HCT116 (cell line): ENCODE measurements around the gene TEP1. TPM values are rescaled to one million over a fixed set of nuclear protein-coding genes. Genes with fewer than 3 reads are reported as not detected.

Experiments
- ATAC-seq: fragments of 200-7000 bp; cut with Tn5 transposase; 2 replicates; pipeline ENCODE4 v1.9.1; 2020; ENCODE audit warnings: mild to moderate bottlenecking, moderate library complexity
- BruUV-seq: library from RNA; stranded (reverse); fragments of 400-500 nt; replicated peaks from 2 replicates; lab custom pipeline; 2021; lab: Mats Ljungman, UMichigan
- CTCF ChIA-PET: fragments of 300-600 bp; sonication (Branson Sonifier 250); formaldehyde crosslinking; loops from one replicate; lab custom pipeline; 2021; ENCODE audit warnings: antibody characterized with exemption; lab: Charles Lee
- POLR2A ChIA-PET: fragments of 300-600, 350-600 bp; sonication (Branson Sonifier 250); formaldehyde crosslinking; loops from one replicate; lab custom pipeline; 2021; ENCODE audit warnings: antibody characterized with exemption; lab: Charles Lee
- RAD21 ChIA-PET, 2 experiments: fragments of 300-600 bp; sonication (Branson Sonifier 250); formaldehyde crosslinking; loops; one replicate each; lab custom pipeline; 2023; ENCODE audit warnings: low total read pairs in 2 of 2; ENCODE audit not compliant: uncharacterized antibody in 2 of 2, unreplicated experiment in 2 of 2, low non-redundant PET in 1 of 2; lab: Charles Lee
- DNase-seq: peaks from one replicate; pipeline ENCODE4 v3.0.0-alpha.2; 2010; ENCODE audit warnings: low read depth, low spot score
- H2AFZ ChIP-seq: fragments of 200-600 bp; shearing (Covaris generic), sonication (generic); 2 replicates; pipeline ENCODE4 v1.6.1; 2017; ENCODE audit warnings: low read depth, mixed run types, mixed read lengths, antibody characterized with exemption, low read length; ENCODE audit not compliant: poor library complexity, severe bottlenecking
- H3K27ac ChIP-seq: 2 replicates; pipeline ENCODE4 v1.5.1; 2012; ENCODE audit warnings: low read depth, low read length
- H3K27me3 ChIP-seq: fragments of 200-600 bp; sonication (generic); 2 replicates; pipeline ENCODE4 v1.6.1; 2016; ENCODE audit warnings: mixed run types, low read length, mixed read lengths; ENCODE audit not compliant: insufficient read depth
- H3K36me3 ChIP-seq, 2 experiments: fragments of 200-500 bp in 1 of 2; fragments of 200-600 bp in 1 of 2; sonication (Bioruptor generic) in 1 of 2; sonication (generic) in 1 of 2; 2 replicates each; pipeline versions ENCODE4 v1.5.1 to v1.6.1; 2014 to 2016; ENCODE audit warnings: low read length in 2 of 2, inconsistent platforms in 1 of 2, mixed read lengths in 1 of 2, mixed run types in 1 of 2; ENCODE audit not compliant: insufficient read depth in 2 of 2, control insufficient read depth in 1 of 2
- H3K4me1 ChIP-seq, 2 experiments: fragments of 200-600 bp in 1 of 2; sonication (generic) in 1 of 2; 2 replicates each; pipeline versions ENCODE4 v1.5.1 to v1.6.1; 2012 to 2017; ENCODE audit warnings: low read length in 2 of 2, inconsistent platforms in 1 of 2, mild to moderate bottlenecking in 1 of 2, mixed read lengths in 1 of 2, mixed run types in 1 of 2, moderate library complexity in 1 of 2; ENCODE audit not compliant: insufficient read depth in 2 of 2, control insufficient read depth in 1 of 2
- H3K4me2 ChIP-seq: fragments of 200-600 bp; sonication (generic); 2 replicates; pipeline ENCODE4 v1.6.1; 2017; ENCODE audit warnings: mixed run types, low read length, mixed read lengths
- H3K4me3 ChIP-seq, 2 experiments: fragments of 200-600 bp in 1 of 2; sonication (generic) in 1 of 2; replicated peaks in 1 of 2; 2 replicates each; pipeline ENCODE4 v1.5.1; 2011 to 2016; ENCODE audit warnings: low read length in 2 of 2, control low read depth in 1 of 2, low read depth in 1 of 2, mild to moderate bottlenecking in 1 of 2, mixed read lengths in 1 of 2, mixed run types in 1 of 2
- H3K79me2 ChIP-seq: fragments of 200-600 bp; sonication (generic); 2 replicates; pipeline ENCODE4 v1.6.1; 2017; ENCODE audit warnings: mild to moderate bottlenecking, mixed run types, low read length, moderate library complexity, mixed read lengths; ENCODE audit not compliant: insufficient read depth
- H3K9ac ChIP-seq: fragments of 200-600 bp; sonication (generic); 2 replicates; pipeline ENCODE4 v1.6.1; 2016; ENCODE audit warnings: low read length, mixed read lengths
- H3K9me2 ChIP-seq: fragments of 200-600 bp; sonication (generic), shearing (Covaris generic); 2 replicates; pipeline ENCODE4 v1.6.1; 2017; ENCODE audit warnings: mixed run types, mild to moderate bottlenecking, moderate library complexity; ENCODE audit not compliant: insufficient read depth
- H3K9me3 ChIP-seq, 2 experiments: fragments of 200-500 bp in 1 of 2; fragments of 200-600 bp in 1 of 2; sonication (Bioruptor generic) in 1 of 2; sonication (generic) in 1 of 2; 2 replicates each; pipeline ENCODE4 v1.6.1; 2014 to 2017; ENCODE audit warnings: low read length in 2 of 2, mixed read lengths in 2 of 2, inconsistent platforms in 1 of 2, low read depth in 1 of 2, mild to moderate bottlenecking in 1 of 2, mixed run types in 1 of 2, moderate library complexity in 1 of 2; ENCODE audit not compliant: control insufficient read depth in 1 of 2, insufficient read depth in 1 of 2
- H4K20me1 ChIP-seq: fragments of 200-600 bp; sonication (generic), shearing (Covaris generic); 2 replicates; pipeline ENCODE4 v1.6.1; 2017; ENCODE audit warnings: mixed run types, mild to moderate bottlenecking, moderate library complexity; ENCODE audit not compliant: insufficient read depth
- ATF3 ChIP-seq: IDR thresholded peaks from 2 replicates; pipeline ENCODE4 v1.6.1; 2012
- CBX3 ChIP-seq: IDR thresholded peaks from 2 replicates; pipeline ENCODE4 v1.6.1; 2012; ENCODE audit warnings: low read depth
- CTCF ChIP-seq, 3 experiments: fragments of 200-600 bp in 1 of 3; sonication (generic) in 1 of 3; IDR thresholded peaks in 2 of 3; conservative IDR thresholded peaks in 1 of 3; 2 replicates each; pipeline ENCODE4 v1.5.1; 2012 to 2017; ENCODE audit warnings: low read depth in 2 of 3, low read length in 2 of 3, antibody characterized with exemption in 1 of 3, borderline replicate concordance in 1 of 3, control low read depth in 1 of 3, mild to moderate bottlenecking in 1 of 3, mixed read lengths in 1 of 3, mixed run types in 1 of 3, moderate library complexity in 1 of 3; ENCODE audit not compliant: insufficient read depth in 1 of 3
- ELF1 ChIP-seq: IDR thresholded peaks from 2 replicates; pipeline ENCODE4 v1.6.1; 2012; ENCODE audit warnings: low read depth, borderline replicate concordance
- JUND ChIP-seq: IDR thresholded peaks from 2 replicates; pipeline ENCODE4 v1.6.1; 2012
- MAX ChIP-seq: IDR thresholded peaks from 2 replicates; pipeline ENCODE4 v1.6.1; 2012
- SIN3A ChIP-seq: IDR thresholded peaks from 2 replicates; pipeline ENCODE4 v1.6.1; 2012; ENCODE audit warnings: low read depth
- SRF ChIP-seq: IDR thresholded peaks from 2 replicates; pipeline ENCODE4 v1.6.1; 2012; ENCODE audit warnings: low read depth
- TCF7L2 ChIP-seq: IDR thresholded peaks from 2 replicates; pipeline ENCODE4 v1.7.0; 2011; ENCODE audit warnings: borderline replicate concordance, inconsistent platforms; ENCODE audit not compliant: insufficient read depth, insufficient read length; ENCODE audit errors: extremely low read depth
- ZFX ChIP-seq: fragments of 450-650 bp; IDR thresholded peaks from 2 replicates; pipeline ENCODE4 v1.6.1; 2017
- intact Hi-C: fragments of 100-400 bp; cut with micrococcal nuclease; formaldehyde crosslinking; loops from 2 replicates; pipeline ENCODE4 v1.10.0; 2022
- total RNA-seq: library from RNA; stranded (reverse); gene quantifications from one replicate; pipeline ENCODE4 v1.2.1, GENCODE V29; 2021; ENCODE audit not compliant: unreplicated experiment
- TF ChIP-seq, protein P1 (sequence below): IDR thresholded peaks from 2 replicates; pipeline ENCODE4 v1.6.1; 2012; ENCODE audit warnings: low read depth
- TF ChIP-seq, protein P2 (sequence below): IDR thresholded peaks from 2 replicates; pipeline ENCODE4 v1.6.1; 2011; ENCODE audit warnings: mild to moderate bottlenecking, low read length, moderate library complexity; ENCODE audit not compliant: insufficient replicate concordance; ENCODE audit errors: extremely low read depth

The TEP1 gene
- total RNA-seq, 1 experiment from 2014 or later = 22.4 TPM

DNA sequence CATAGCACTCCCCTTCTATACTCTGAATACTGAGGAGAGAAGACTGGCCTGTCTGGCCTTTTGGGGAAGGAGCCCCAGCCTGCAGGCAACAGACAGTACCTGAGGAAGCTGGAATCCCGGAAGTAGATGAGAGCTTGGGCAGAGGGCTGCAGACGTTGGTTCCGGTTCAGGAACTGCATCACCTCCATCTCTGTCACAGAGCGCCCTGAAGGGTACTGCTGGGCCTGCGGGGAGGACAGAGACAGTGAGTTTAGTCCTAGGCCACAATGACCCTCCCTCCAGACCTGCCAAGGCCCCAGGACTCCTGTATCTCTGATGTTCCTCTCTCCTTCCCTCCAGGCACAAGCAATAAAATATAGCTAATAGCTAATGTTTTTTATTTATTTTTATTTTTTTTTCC lies 28.4 kb downstream of the TEP1 start:
- Histone ChIP-seq H3K36me3 (peaks cover 38 to 39% of the 10 kb centered on the region in 2 experiments; a peak in 3 of 4 replicates), H3K9ac (no peak overlapping the region), H3K4me3 (no peak overlapping the region), H3K27ac (no peak overlapping the region), H2AFZ (no peak overlapping the region), H3K79me2 (no peaks in the 10 kb centered on the region), H3K4me1 (no peaks in the 10 kb centered on the region), H3K9me2 (no peaks in the 10 kb centered on the region), H3K27me3 (no peaks in the 10 kb centered on the region), H3K9me3 (no peaks in the 10 kb centered on the region), H3K4me2 (no peak overlapping the region), H4K20me1 (no peaks in the 10 kb centered on the region)
- POLR2A ChIA-PET = interaction anchor here (1.2 kb wide), 1 partner anchor 42 kb away, joined by 6 read pairs; the partner anchor contains the start of gene PARP2
- CTCF ChIA-PET = no interaction called here
- no peak for TF ChIP-seq SIN3A
- RAD21 ChIA-PET = no interaction called here
- intact Hi-C loops = no loop called here
- no TSS peak for BruUV-seq
- DNase-seq = no peak
- ATAC-seq = no peak

GRCh38 chr14:20384321-20384720 lies 29.0 kb downstream of the TEP1 start:
- BruUV-seq = no TSS peak
- peaks cover 37 to 39% of the 10 kb centered on the region in 2 experiments; a peak in 3 of 4 replicates for H3K36me3 ChIP-seq
- TF ChIP-seq MAX (no peak), SIN3A (no peak), CBX3 (no peak), SRF (no peak), ZFX (no peak), ELF1 (no peak), ATF3 (no peak), JUND (no peak), TCF7L2 (no peak), CTCF (IDR thresholded peaks at IDR 0.05 in 2 of 3, conservative IDR thresholded peaks at IDR 0.05 in 1 of 3; ENCODE audit: borderline replicate concordance in 1 of 3, insufficient read depth in 1 of 3, low read depth in 2 of 3, low read length in 2 of 3) (no peak)
- TF ChIP-seq, protein P1, sequence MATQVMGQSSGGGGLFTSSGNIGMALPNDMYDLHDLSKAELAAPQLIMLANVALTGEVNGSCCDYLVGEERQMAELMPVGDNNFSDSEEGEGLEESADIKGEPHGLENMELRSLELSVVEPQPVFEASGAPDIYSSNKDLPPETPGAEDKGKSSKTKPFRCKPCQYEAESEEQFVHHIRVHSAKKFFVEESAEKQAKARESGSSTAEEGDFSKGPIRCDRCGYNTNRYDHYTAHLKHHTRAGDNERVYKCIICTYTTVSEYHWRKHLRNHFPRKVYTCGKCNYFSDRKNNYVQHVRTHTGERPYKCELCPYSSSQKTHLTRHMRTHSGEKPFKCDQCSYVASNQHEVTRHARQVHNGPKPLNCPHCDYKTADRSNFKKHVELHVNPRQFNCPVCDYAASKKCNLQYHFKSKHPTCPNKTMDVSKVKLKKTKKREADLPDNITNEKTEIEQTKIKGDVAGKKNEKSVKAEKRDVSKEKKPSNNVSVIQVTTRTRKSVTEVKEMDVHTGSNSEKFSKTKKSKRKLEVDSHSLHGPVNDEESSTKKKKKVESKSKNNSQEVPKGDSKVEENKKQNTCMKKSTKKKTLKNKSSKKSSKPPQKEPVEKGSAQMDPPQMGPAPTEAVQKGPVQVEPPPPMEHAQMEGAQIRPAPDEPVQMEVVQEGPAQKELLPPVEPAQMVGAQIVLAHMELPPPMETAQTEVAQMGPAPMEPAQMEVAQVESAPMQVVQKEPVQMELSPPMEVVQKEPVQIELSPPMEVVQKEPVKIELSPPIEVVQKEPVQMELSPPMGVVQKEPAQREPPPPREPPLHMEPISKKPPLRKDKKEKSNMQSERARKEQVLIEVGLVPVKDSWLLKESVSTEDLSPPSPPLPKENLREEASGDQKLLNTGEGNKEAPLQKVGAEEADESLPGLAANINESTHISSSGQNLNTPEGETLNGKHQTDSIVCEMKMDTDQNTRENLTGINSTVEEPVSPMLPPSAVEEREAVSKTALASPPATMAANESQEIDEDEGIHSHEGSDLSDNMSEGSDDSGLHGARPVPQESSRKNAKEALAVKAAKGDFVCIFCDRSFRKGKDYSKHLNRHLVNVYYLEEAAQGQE = no peak
- TF ChIP-seq, protein P2, sequence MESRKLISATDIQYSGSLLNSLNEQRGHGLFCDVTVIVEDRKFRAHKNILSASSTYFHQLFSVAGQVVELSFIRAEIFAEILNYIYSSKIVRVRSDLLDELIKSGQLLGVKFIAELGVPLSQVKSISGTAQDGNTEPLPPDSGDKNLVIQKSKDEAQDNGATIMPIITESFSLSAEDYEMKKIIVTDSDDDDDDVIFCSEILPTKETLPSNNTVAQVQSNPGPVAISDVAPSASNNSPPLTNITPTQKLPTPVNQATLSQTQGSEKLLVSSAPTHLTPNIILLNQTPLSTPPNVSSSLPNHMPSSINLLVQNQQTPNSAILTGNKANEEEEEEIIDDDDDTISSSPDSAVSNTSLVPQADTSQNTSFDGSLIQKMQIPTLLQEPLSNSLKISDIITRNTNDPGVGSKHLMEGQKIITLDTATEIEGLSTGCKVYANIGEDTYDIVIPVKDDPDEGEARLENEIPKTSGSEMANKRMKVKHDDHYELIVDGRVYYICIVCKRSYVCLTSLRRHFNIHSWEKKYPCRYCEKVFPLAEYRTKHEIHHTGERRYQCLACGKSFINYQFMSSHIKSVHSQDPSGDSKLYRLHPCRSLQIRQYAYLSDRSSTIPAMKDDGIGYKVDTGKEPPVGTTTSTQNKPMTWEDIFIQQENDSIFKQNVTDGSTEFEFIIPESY = no peak

More at GRCh38 chr14:20384321-20384720, 29.0 kb downstream of the TEP1 start:
- no peak overlapping the region for H3K9ac ChIP-seq
- no peaks in the 10 kb centered on the region for H4K20me1 ChIP-seq
- no peaks in the 10 kb centered on the region for H3K9me3 ChIP-seq
- no peaks in the 10 kb centered on the region for H3K27me3 ChIP-seq
- POLR2A ChIA-PET = no interaction called here
- no peak for ATAC-seq
- no peaks in the 10 kb centered on the region for H3K79me2 ChIP-seq
- H3K9me2 ChIP-seq = no peaks in the 10 kb centered on the region
- no peak overlapping the region for H3K4me3 ChIP-seq
- RAD21 ChIA-PET = no interaction called here
- H3K4me1 ChIP-seq = no peaks in the 10 kb centered on the region
- CTCF ChIA-PET = interaction anchor here (0.5 kb wide), 1 partner anchor 42 kb away, joined by 3 read pairs; no protein-coding TSS in a partner anchor
- intact Hi-C loops = no loop called here
- no peak overlapping the region for H2AFZ ChIP-seq
- no peak overlapping the region for H3K27ac ChIP-seq
- no peak overlapping the region for H3K4me2 ChIP-seq
- no peak for DNase-seq
